GM21381 (cell line): ENCODE results near the gene CACNA1G.

Experiments
- ATAC-seq: cut with Tn5 transposase; IDR thresholded peaks from one replicate; pipeline ENCODE4 v1.9.1; 2021; ENCODE audit warnings: mild to moderate bottlenecking, moderate library complexity; ENCODE audit not compliant: unreplicated experiment

The CACNA1G gene

DNA sequence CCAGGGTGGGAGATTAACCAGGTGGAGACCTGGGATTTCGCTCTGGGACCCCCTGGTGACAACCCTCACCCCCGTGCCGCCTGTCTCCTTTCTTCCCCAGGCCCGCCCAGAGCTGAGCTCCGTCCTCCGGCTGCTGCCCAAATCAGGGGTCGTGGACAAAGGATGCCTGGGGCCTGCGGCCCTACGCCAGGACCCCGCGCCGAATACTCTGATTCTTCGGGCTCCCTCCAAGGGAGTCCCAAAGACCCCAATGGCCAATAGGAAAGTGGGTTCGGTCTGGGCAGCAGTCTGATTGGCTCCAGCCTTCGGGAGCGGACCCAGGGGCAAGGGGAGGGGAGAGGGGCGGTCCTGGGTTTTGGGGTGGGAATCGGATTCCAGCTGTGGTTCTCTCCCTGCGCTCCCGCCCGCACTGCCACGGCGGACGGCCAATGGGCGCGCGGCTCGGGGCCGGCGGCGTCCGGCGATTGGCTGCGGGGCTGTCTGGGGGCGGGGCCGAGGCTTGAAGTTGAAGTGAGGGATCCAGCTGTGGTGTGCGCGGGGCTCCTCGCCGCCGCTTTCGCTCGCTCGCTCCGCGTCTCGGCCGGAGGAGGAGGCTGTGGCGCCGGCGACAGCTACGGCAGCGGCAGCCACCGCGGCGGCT is at the start of gene CACNA1G:
CACNA1G (plus strand) TSS at position 531 of the 640 bp plus-strand sequence. CDS start 745 bp downstream, outside the sequence.
- ATAC-seq, result peak; percentile 94

- peak; percentile 68 for ATAC-seq
Observed at GRCh38 chr17:50511058-50511457, 49.5 kb upstream of the CACNA1G start.

DNA sequence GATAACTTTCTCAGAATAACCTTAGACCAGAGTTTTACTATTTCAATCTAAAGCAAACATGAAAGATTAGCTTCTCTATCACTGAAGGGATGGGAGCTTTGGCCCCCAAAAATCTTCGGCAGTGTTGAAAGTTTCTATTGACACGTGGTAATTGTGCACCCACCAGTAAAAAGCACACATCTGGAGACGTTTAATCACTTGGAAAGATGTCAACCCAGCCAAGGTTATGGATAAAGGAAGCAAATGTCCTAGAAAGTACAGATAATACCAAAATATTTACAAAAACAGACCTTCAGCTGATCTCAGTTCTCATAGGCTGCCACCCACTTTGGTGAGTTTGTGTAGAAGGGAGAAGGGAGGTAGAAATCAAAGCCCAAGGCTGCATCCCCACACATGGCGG is 47.0 kb upstream of the CACNA1G start:
- no peak for ATAC-seq

- ATAC-seq, result no peak
Observed at GRCh38 chr17:50514388-50514787, 46.1 kb upstream of the CACNA1G start.

GRCh38 chr17:50514936-50515702 is 45.4 kb upstream of the CACNA1G start:
- no peak for ATAC-seq

GRCh38 chr17:50517011-50517410 is 43.5 kb upstream of the CACNA1G start:
- ATAC-seq, result no peak

- no peak for ATAC-seq
Observed at GRCh38 chr17:50517504-50518383, 42.8 kb upstream of the CACNA1G start.

GRCh38 chr17:50518384-50519023 is 42.0 kb upstream of the CACNA1G start:
- no peak for ATAC-seq

- ATAC-seq, result no peak
Observed at GRCh38 chr17:50519141-50519834, 41.2 kb upstream of the CACNA1G start.

DNA sequence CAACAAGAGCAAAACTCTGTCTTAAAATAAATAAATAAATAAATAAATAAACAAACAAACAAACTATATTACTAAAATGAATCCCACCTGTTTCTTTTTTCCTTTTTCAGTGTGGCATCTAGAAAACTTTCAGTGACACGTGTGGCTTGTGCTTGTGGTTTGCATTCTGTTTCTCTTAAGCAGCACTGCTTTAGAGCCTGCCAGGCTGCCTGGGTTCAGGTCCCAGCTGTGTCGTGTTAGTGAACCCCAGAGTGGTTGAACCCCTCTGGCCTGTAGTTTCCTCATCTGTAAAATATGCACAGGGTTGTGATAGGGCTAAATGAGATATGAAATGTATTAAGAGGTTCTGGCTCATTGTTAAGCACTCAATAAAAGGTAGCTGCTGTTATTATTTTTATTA is 40.0 kb upstream of the CACNA1G start:
- no peak for ATAC-seq

DNA sequence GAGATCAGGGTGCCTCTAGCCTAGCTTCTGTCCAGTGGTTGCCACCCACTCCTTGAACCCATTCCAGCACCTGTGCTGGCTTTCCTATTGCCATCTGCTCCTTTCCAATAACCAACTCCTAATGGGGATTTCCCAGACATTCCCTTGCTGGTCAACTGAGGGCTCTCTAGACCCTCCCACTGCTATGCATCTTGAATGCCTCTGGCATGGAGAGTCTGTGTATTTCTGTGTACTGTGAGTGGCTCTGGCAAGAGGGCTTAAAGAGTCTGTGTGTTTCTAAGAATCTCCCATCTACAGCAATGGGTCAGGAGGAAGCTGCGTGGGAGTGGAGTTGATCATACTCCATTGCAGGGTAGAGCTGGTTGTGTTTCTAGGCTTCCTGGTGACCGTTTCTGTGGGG is 39.0 kb upstream of the CACNA1G start:
- ATAC-seq, result no peak

- ATAC-seq, result no peak
Observed at GRCh38 chr17:50522766-50523165, 37.7 kb upstream of the CACNA1G start.

DNA sequence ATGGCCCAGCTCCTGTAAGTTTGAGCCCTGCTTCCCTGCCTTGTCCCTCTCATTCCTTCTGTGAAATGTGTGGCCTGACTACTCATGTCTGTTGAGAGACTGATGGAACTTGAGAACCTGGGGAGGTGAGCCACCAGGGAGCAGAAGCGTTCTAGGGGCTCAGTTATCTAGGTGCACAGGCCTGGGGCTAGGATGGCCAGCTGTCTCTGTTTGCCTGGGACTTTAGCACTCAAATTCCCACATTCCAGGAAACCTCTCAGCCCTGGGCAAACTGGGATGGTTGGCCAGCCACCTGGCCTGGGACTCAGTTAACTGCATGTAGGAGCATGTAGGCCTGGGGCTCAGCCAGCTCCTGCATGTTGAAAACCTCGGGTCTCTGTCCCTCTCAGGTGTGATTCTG is 37.3 kb upstream of the CACNA1G start:
- no peak for ATAC-seq

- no peak for ATAC-seq
Observed at GRCh38 chr17:50524838-50525237, 35.7 kb upstream of the CACNA1G start.

GRCh38 chr17:50527155-50527762 is 33.3 kb upstream of the CACNA1G start:
- no peak for ATAC-seq

GRCh38 chr17:50527949-50528474 is 32.5 kb upstream of the CACNA1G start:
- no peak for ATAC-seq

GRCh38 chr17:50529849-50530248 is 30.7 kb upstream of the CACNA1G start:
- no peak for ATAC-seq

GRCh38 chr17:50531428-50532025 is 29.0 kb upstream of the CACNA1G start:
- ATAC-seq, result no peak

GRCh38 chr17:50532452-50533024 is 28.0 kb upstream of the CACNA1G start, which contains the start of gene EPN3:
TSS of gene EPN3 (plus strand) at chr17:50532735. CDS start at chr17:50536557, 3,822 bp downstream.
- ATAC-seq, result no peak
